Liver (tissue), 9 donors: Measurements from ENCODE around the gene THUMPD2. TPM values are rescaled to one million over a fixed set of nuclear protein-coding genes. Genes with fewer than 3 reads are reported as not detected.

Experiments used
- DNase-seq: peaks from one replicate; pipeline ENCODE4 v3.0.0-alpha.2; 2017; ENCODE audit warnings: low spot score
- H3K27ac ChIP-seq, 2 donors: one replicate each; pipeline ENCODE4 v1.7.0; 2013; ENCODE audit warnings: inconsistent platforms in 2 of 2, low read length in 2 of 2, control low read depth in 1 of 2, low read depth in 1 of 2, mild to moderate bottlenecking in 1 of 2
- H3K27me3 ChIP-seq, 4 donors: one replicate each; pipeline versions ENCODE4 v1.6.1 to v1.7.0; 2013; ENCODE audit warnings: low read length in 3 of 4, inconsistent platforms in 1 of 4, mild to moderate bottlenecking in 1 of 4, moderate library complexity in 1 of 4; ENCODE audit not compliant: control insufficient read depth in 4 of 4, insufficient read depth in 4 of 4
- H3K36me3 ChIP-seq, 4 donors: one replicate each; pipeline versions ENCODE4 v1.6.1 to v1.7.0; 2013; ENCODE audit warnings: low read length in 3 of 4, mild to moderate bottlenecking in 3 of 4, low read depth in 1 of 4, moderate library complexity in 1 of 4; ENCODE audit not compliant: control insufficient read depth in 4 of 4, insufficient read depth in 3 of 4
- H3K4me1 ChIP-seq, 4 donors: one replicate each; pipeline versions ENCODE4 v1.6.1 to v1.7.0; 2013; ENCODE audit warnings: low read length in 3 of 4, mild to moderate bottlenecking in 3 of 4, moderate library complexity in 1 of 4; ENCODE audit not compliant: control insufficient read depth in 4 of 4, insufficient read depth in 4 of 4
- H3K4me3 ChIP-seq, 3 donors: one replicate each; pipeline versions ENCODE4 v1.6.1 to v1.7.0; 2013; ENCODE audit warnings: low read length in 3 of 3, control low read depth in 1 of 3, low read depth in 1 of 3, mild to moderate bottlenecking in 1 of 3
- H3K9ac ChIP-seq, 2 donors: one replicate each; pipeline ENCODE4 v1.7.0; 2013; ENCODE audit warnings: low read length in 2 of 2, mild to moderate bottlenecking in 2 of 2, moderate library complexity in 2 of 2, control low read depth in 1 of 2, low read depth in 1 of 2
- H3K9me3 ChIP-seq, 4 donors: one replicate each; pipeline versions ENCODE4 v1.6.1 to v1.7.0; 2013; ENCODE audit warnings: low read length in 3 of 4; ENCODE audit not compliant: control insufficient read depth in 4 of 4
- CTCF ChIP-seq: fragments of 150-350 bp; IDR thresholded peaks from 2 replicates; pipeline ENCODE4 v1.5.1; 2017; ENCODE audit warnings: improper control_type of control experiment, low read depth, low read length; ENCODE audit not compliant: missing input control
- EGR1 ChIP-seq, 2 donors: IDR thresholded peaks; 2 replicates each; pipeline ENCODE4 v1.6.1; 2016 to 2018; ENCODE audit warnings: antibody characterized with exemption in 2 of 2, low read depth in 2 of 2
- FOXA1 ChIP-seq: IDR thresholded peaks from 2 replicates; pipeline ENCODE4 v1.6.1; 2016; ENCODE audit warnings: antibody characterized with exemption
- FOXA2 ChIP-seq: IDR thresholded peaks from 2 replicates; pipeline ENCODE4 v1.6.1; 2016; ENCODE audit warnings: antibody characterized with exemption
- GABPA ChIP-seq, 2 donors: IDR thresholded peaks in 1 of 2; conservative IDR thresholded peaks in 1 of 2; 2 replicates each; pipeline ENCODE4 v1.6.1; 2016; ENCODE audit warnings: antibody characterized with exemption in 2 of 2, mild to moderate bottlenecking in 1 of 2, moderate library complexity in 1 of 2
- HNF4A ChIP-seq, 2 donors: conservative IDR thresholded peaks; 2 replicates each; pipeline ENCODE4 v1.6.1; 2016; ENCODE audit warnings: antibody characterized with exemption in 2 of 2, mild to moderate bottlenecking in 2 of 2
- HNF4G ChIP-seq: IDR thresholded peaks from 2 replicates; pipeline ENCODE4 v1.6.1; 2016; ENCODE audit warnings: antibody characterized with exemption
- JUND ChIP-seq, 2 donors: IDR thresholded peaks; 2 replicates each; pipeline ENCODE4 v1.6.1; 2016; ENCODE audit warnings: antibody characterized with exemption in 2 of 2
- NR2F2 ChIP-seq: IDR thresholded peaks from 2 replicates; pipeline ENCODE4 v1.6.1; 2016; ENCODE audit warnings: antibody characterized with exemption
- RAD21 ChIP-seq, 2 donors: IDR thresholded peaks; 2 replicates each; pipeline ENCODE4 v1.6.1; 2016; ENCODE audit warnings: antibody characterized with exemption in 2 of 2, mild to moderate bottlenecking in 2 of 2
- REST ChIP-seq: IDR thresholded peaks from 2 replicates; pipeline ENCODE4 v1.6.1; 2016; ENCODE audit warnings: antibody characterized with exemption, mild to moderate bottlenecking
- RXRA ChIP-seq, 2 donors: IDR thresholded peaks; 2 replicates each; pipeline ENCODE4 v1.6.1; 2017 to 2018; ENCODE audit warnings: antibody characterized with exemption in 2 of 2, mild to moderate bottlenecking in 1 of 2
- SP1 ChIP-seq: IDR thresholded peaks from 2 replicates; pipeline ENCODE4 v1.6.1; 2018; ENCODE audit warnings: antibody characterized with exemption, mild to moderate bottlenecking
- TAF1 ChIP-seq: conservative IDR thresholded peaks from 2 replicates; pipeline ENCODE4 v1.6.1; 2016; ENCODE audit warnings: antibody characterized with exemption, mild to moderate bottlenecking
- YY1 ChIP-seq: IDR thresholded peaks from 2 replicates; pipeline ENCODE4 v1.6.1; 2016; ENCODE audit warnings: antibody characterized with exemption, mild to moderate bottlenecking
- ZBTB33 ChIP-seq: IDR thresholded peaks from 2 replicates; pipeline ENCODE4 v1.6.1; 2016; ENCODE audit warnings: antibody characterized with exemption
- WGBS: extraction: QIAGEN DNeasy Blood & Tissue Kit; methylation state at CpG from one replicate; pipeline ENCODE4 v1.1.7; 2013; 5-methylcytosine and 5-hydroxymethylcytosine counted together
- polyA plus RNA-seq, 2 donors: library from polyadenylated mRNA; stranded (reverse) in 1 of 2; unstranded in 1 of 2; fragments of 200-250 nt in 1 of 2; fragments of >200 nt in 1 of 2; fragmentation: Nextera tagmentation in 1 of 2; extraction: Ambion mirVana in 1 of 2; gene quantifications; one replicate each; pipeline versions ENCODE4 v1.2.1 to v1.2.3, GENCODE V29; 2013 to 2015
- total RNA-seq, 2 donors: library from RNA; depleted of rRNA; stranded (reverse); fragments of >200 nt; gene quantifications; one replicate each; pipeline ENCODE4 v1.2.3, GENCODE V29; 2014
- TF ChIP-seq, protein P1 (sequence below): IDR thresholded peaks from 2 replicates; pipeline ENCODE4 v1.6.1; 2016; ENCODE audit warnings: antibody characterized with exemption
- TF ChIP-seq, protein P2 (sequence below): IDR thresholded peaks from 2 replicates; pipeline ENCODE4 v1.6.1; 2016; ENCODE audit warnings: antibody characterized with exemption
- donor health status: healthy.
- donor health status: healthy.
- donor health status: healthy.
- donor health status: healthy.
- donor health status: healthy.

The THUMPD2 gene
- total and polyA plus RNA-seq, 4 donors: 2.2 to 5.9 (median 5.0) TPM

DNA sequence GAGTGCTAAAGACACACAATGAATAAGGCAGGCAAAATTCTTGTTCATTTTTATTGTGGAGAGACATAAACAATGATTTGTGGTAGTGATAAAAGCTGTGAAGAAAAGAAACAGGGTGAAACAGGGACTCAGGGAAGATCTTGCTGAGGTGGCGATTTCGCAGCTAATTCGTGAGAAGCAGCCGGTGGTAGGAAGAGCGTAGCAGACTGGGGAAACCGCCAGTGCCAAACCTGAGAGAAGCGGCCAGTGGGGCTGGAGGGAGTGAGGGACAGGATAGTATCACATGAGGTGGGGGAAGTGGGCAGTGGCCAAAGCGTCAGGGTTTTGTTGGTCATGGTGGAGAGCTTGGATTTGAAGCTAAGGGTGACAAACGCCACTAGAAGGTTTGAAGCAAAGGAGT lies 71.1 kb downstream of the THUMPD2 start:
- Histone ChIP-seq H3K27me3 (no peaks in the 10 kb centered on the region), H3K9ac (no peak overlapping the region), H3K4me1 (no peaks in the 10 kb centered on the region), H3K9me3 (no peaks in the 10 kb centered on the region), H3K4me3 (no peak overlapping the region), H3K36me3 (no peaks in the 10 kb centered on the region), H3K27ac (no peak overlapping the region)
- no peak for DNase-seq
- WGBS: 98% methylated on average over 9 of the region's 9 CpGs
- TF ChIP-seq NR2F2 (no peak), SP1 (no peak), EGR1 (IDR thresholded peaks at IDR 0.05; ENCODE audit: low read depth in 2 of 2) (no peak)

GRCh38 chr2:39706945-39707344 lies 72.1 kb downstream of the THUMPD2 start:
- Histone ChIP-seq H3K27ac (no peak overlapping the region), H3K36me3 (no peaks in the 10 kb centered on the region), H3K9ac (no peak overlapping the region), H3K4me3 (no peak overlapping the region), H3K4me1 (no peaks in the 10 kb centered on the region), H3K27me3 (no peaks in the 10 kb centered on the region), H3K9me3 (peaks cover 0 to 3% (median 0%) of the 10 kb centered on the region in 4 donors)
- no peak for DNase-seq
- 95% methylated on average over 8 of the region's 8 CpGs for WGBS
- TF ChIP-seq GABPA (IDR thresholded peaks at IDR 0.05 in 1 of 2, conservative IDR thresholded peaks at IDR 0.05 in 1 of 2) (no peak), YY1 (no peak), EGR1 (IDR thresholded peaks at IDR 0.05; ENCODE audit: low read depth in 2 of 2) (no peak), TAF1 (no peak), SP1 (no peak), JUND (IDR thresholded peaks at IDR 0.05) (no peak), CTCF (no peak), FOXA2 (no peak), ZBTB33 (no peak), HNF4A (conservative IDR thresholded peaks at IDR 0.05) (no peak), FOXA1 (no peak), RXRA (IDR thresholded peaks at IDR 0.05) (no peak), REST (no peak), RAD21 (IDR thresholded peaks at IDR 0.05) (no peak), NR2F2 (no peak), HNF4G (no peak)
- TF ChIP-seq, protein P1, sequence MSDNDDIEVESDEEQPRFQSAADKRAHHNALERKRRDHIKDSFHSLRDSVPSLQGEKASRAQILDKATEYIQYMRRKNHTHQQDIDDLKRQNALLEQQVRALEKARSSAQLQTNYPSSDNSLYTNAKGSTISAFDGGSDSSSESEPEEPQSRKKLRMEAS: no peak
- TF ChIP-seq, protein P2, sequence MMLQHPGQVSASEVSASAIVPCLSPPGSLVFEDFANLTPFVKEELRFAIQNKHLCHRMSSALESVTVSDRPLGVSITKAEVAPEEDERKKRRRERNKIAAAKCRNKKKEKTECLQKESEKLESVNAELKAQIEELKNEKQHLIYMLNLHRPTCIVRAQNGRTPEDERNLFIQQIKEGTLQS: no peak
